ENCODE measurements around the gene RSL24D1. TPM values are rescaled to one million over a fixed set of nuclear protein-coding genes. Genes with fewer than 3 reads are reported as not detected.

The RSL24D1 gene
- total and polyA plus RNA-seq, 2 of the 13 experiments (the other 11 are each of a cell fraction or from before 2014, with no cell fraction given): 58.8 to 100.0 TPM

GRCh38 chr15:55204464-55204863 is 7.7 kb upstream of the RSL24D1 start (continued):
- TF ChIP-seq PREB (CRISPR knock-in tag; IDR thresholded peaks at IDR 0.05) (no peak), TBP (CRISPR knock-in tag; IDR thresholded peaks at IDR 0.05) (no peak)

DNA sequence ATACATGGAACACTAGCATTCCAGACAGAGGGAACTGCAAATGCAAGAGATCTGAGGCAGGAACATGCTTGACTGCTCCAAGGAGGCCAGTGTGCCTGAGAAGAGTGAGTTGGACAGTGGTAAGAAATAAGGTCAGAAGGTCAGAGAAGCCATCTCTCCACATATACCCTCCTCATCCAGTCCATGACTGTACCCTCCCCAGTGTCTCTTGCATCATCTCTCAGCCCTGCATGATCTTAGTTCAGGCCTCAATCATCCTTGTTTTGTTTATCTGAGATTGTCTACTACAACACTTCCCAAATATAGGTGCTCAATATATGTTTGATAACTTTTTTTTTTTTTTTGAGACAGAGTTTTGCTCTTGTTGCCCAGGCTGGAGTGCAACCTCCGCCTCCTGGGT is 5.5 kb upstream of the RSL24D1 start:
- Histone ChIP-seq H3K4me1 (ENCODE audit: insufficient read depth, low read length) (0 out of 2 replicates have a peak, but pooled peaks cover 7% of the 10 kb centered on the region), H2AFZ (ENCODE audit: low read length) (no peak overlapping the region), H3K4me2 (ENCODE audit: low read depth, low read length) (no peak overlapping the region), H3K9me3 (ENCODE audit: low read length) (no peaks in the 10 kb centered on the region), H3K27me3 (ENCODE audit: control insufficient read depth in 1 of 2, insufficient read depth in 2 of 2, low read length in 2 of 2) (no peaks in the 10 kb centered on the region), H4K20me1 (ENCODE audit: insufficient read depth, low read length) (no peaks in the 10 kb centered on the region), H3K36me3 (replicated peaks in 1 of 2; ENCODE audit: control insufficient read depth in 1 of 2, insufficient read depth in 2 of 2, low read length in 2 of 2) (no peaks in the 10 kb centered on the region; a peak in 1 of 5 replicates), H3K4me3 (replicated peaks in 1 of 3; ENCODE audit: insufficient read depth in 1 of 3, low read depth in 2 of 3, low read length in 3 of 3) (no peak overlapping the region), H3K79me2 (ENCODE audit: insufficient read depth, low read length) (no peaks in the 10 kb centered on the region), H3K27ac (ENCODE audit: extremely low read length, insufficient read depth, low read length) (no peak overlapping the region), H3K9ac (ENCODE audit: insufficient read depth, low read depth, low read length) (no peak overlapping the region)
- CTCF ChIA-PET (ENCODE audit: low intra/inter-chr PET ratio, low total read pairs): no interaction called here
- in situ Hi-C loops (cut with HindIII; ENCODE audit: extremely low pct_ligation_motif_present, low pct_unique_long_range_greater_than_20kb) (no loop called here), intact Hi-C loops (cut with micrococcal nuclease; ENCODE audit: unreplicated experiment) (no loop called here)
- no TSS peak for BruUV-seq (replicated peaks)
- no peak for DNase-seq (ENCODE audit: low spot score)
- FAIRE-seq: no peak
- 96% methylated on average over 1 of the region's 1 CpG for WGBS (ENCODE audit: low lambda C conversion rate)
- TF ChIP-seq RFX1 (IDR thresholded peaks at IDR 0.05) (no peak), ZNF331 (CRISPR knock-in tag; IDR thresholded peaks at IDR 0.05) (no peak), KLF13 (CRISPR knock-in tag; IDR thresholded peaks at IDR 0.05) (no peak), IKZF4 (CRISPR knock-in tag; IDR thresholded peaks at IDR 0.05; ENCODE audit: borderline replicate concordance, low read depth, not compliant biosample characterization) (no peak), CREB3 (CRISPR knock-in tag; IDR thresholded peaks at IDR 0.05) (no peak), PRMT3 (CRISPR knock-in tag; IDR thresholded peaks at IDR 0.05; ENCODE audit: borderline replicate concordance, low read depth) (no peak), ZNF841 (CRISPR knock-in tag; IDR thresholded peaks at IDR 0.05; ENCODE audit: borderline replicate concordance) (no peak), SRSF1 (optimal IDR thresholded peaks at IDR 0.05; ENCODE audit: low read depth, low read length) (no peak), CBFB (CRISPR knock-in tag; IDR thresholded peaks at IDR 0.05) (no peak), POLR2AphosphoS5 (IDR thresholded peaks at IDR 0.05; ENCODE audit: low read depth, low read length) (no peak), ZNF670 (CRISPR knock-in tag; IDR thresholded peaks at IDR 0.05; ENCODE audit: borderline replicate concordance) (no peak), ZNF615 (CRISPR knock-in tag; IDR thresholded peaks at IDR 0.05; ENCODE audit: borderline replicate concordance) (no peak), GZF1 (CRISPR knock-in tag; IDR thresholded peaks at IDR 0.05) (no peak), PAWR (CRISPR knock-in tag; IDR thresholded peaks at IDR 0.05; ENCODE audit: borderline replicate concordance) (no peak), ATF6 (CRISPR knock-in tag; conservative IDR thresholded peaks at IDR 0.05) (no peak)
- TF ChIP-seq, protein P1, sequence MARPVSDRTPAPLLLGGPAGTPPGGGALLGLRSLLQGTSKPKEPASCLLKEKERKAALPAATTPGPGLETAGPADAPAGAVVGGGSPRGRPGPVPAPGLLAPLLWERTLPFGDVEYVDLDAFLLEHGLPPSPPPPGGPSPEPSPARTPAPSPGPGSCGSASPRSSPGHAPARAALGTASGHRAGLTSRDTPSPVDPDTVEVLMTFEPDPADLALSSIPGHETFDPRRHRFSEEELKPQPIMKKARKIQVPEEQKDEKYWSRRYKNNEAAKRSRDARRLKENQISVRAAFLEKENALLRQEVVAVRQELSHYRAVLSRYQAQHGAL (CRISPR knock-in tag; IDR thresholded peaks at IDR 0.05; ENCODE audit: not compliant biosample characterization): no peak
- ATAC-seq: no peak
- POLR2A ChIA-PET: no interaction called here

All from HepG2 (cell line).